Activated T-helper 2 cell treated with anti-CD3 and anti-CD28 coated beads, Interferon-gamma antibody, Interleukin-2, Interleukin-4, amounts not matched to agents 10 μg/mL and 5 μg/mL and 100 μg/mL, durations not matched to agents 14 hours and 24 hours and 36 hours (primary cell): ENCODE measurements around the gene SLC22A14. TPM values are rescaled to one million over a fixed set of nuclear protein-coding genes. Genes with fewer than 3 reads are reported as not detected.
"Not testable (repeated sequence)": the region's sequence is repeated elsewhere in the genome, so short reads cannot be mapped to it uniquely, and the experiment has no call there.

ENCODE experiments used
- DNase-seq: peaks from one replicate; pipeline ENCODE4 v3.0.0; 2021; ENCODE audit warnings: low spot score
- H3K27ac Mint-ChIP-seq: one replicate; pipeline ENCODE4 v1.8.0; 2021; ENCODE audit warnings: mixed read lengths
- H3K27me3 Mint-ChIP-seq: one replicate; pipeline ENCODE4 v1.8.0; 2021; ENCODE audit warnings: low read depth, mixed read lengths
- H3K36me3 Mint-ChIP-seq: one replicate; pipeline ENCODE4 v1.8.0; 2021; ENCODE audit warnings: low read depth, mixed read lengths
- H3K4me1 Mint-ChIP-seq: one replicate; pipeline ENCODE4 v1.8.0; 2021; ENCODE audit warnings: low read depth, mixed read lengths
- H3K4me3 Mint-ChIP-seq: one replicate; pipeline ENCODE4 v1.8.0; 2021; ENCODE audit warnings: low read depth, mild to moderate bottlenecking, moderate library complexity, mixed read lengths
- H3K9me3 Mint-ChIP-seq: one replicate; pipeline ENCODE4 v1.8.0; 2021; ENCODE audit warnings: mixed read lengths
- intact Hi-C: fragments of 100-400 bp; cut with micrococcal nuclease; formaldehyde crosslinking; loops from one replicate; pipeline ENCODE4 v1.15.1; 2023
- total RNA-seq: library from RNA; stranded (reverse); gene quantifications from 2 replicates; pipeline ENCODE4 v1.2.3, GENCODE V29; 2022

Gene SLC22A14
- total RNA-seq, 1 donor from 2014 or later = not detected

- intact Hi-C loops = no loop called here
- no peak overlapping the region for H3K27ac Mint-ChIP-seq
- H3K4me1 Mint-ChIP-seq = no peaks in the 10 kb centered on the region
- H3K36me3 Mint-ChIP-seq = no peaks in the 10 kb centered on the region
- peaks cover 5% of the 10 kb centered on the region for H3K27me3 Mint-ChIP-seq
- H3K9me3 Mint-ChIP-seq = no peaks in the 10 kb centered on the region
- no peak overlapping the region for H3K4me3 Mint-ChIP-seq
- no peak for DNase-seq
Measured at GRCh38 chr3:38318766-38319671, 36.9 kb downstream of the SLC22A14 start.

DNA sequence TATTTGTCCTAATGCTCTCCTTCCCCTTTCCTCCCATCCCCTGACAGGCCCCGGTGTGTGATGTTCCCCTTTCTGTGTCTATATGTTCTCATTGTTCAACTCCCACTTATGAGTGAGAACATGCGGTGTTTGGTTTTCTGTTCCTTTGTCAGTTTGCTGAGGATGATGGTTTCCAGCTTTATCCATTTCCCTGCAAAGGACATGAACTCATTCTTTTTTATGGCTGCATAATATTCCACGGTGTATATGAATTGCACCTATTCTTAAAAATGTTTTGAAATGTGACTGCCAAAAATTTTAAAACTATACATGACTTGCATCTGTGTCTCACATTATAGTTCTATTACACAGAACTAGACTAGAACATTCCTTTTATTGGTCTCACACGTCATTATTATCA lies 38.5 kb downstream of the SLC22A14 start:
- DNase-seq, H3K36me3 Mint-ChIP-seq, H3K4me1 Mint-ChIP-seq, H3K27me3 Mint-ChIP-seq, H3K9me3 Mint-ChIP-seq, intact Hi-C loops, H3K4me3 Mint-ChIP-seq, H3K27ac Mint-ChIP-seq: not testable (repeated sequence)

GRCh38 chr3:38323060-38323459 lies 41.0 kb downstream of the SLC22A14 start:
- no peak overlapping the region for H3K27ac Mint-ChIP-seq
- no peaks in the 10 kb centered on the region for H3K36me3 Mint-ChIP-seq
- H3K4me1 Mint-ChIP-seq = peaks cover 4% of the 10 kb centered on the region
- peaks cover 8% of the 10 kb centered on the region for H3K27me3 Mint-ChIP-seq
- H3K4me3 Mint-ChIP-seq = no peak overlapping the region
- H3K9me3 Mint-ChIP-seq = peaks cover 19% of the 10 kb centered on the region
- intact Hi-C loops = no loop called here
- no peak for DNase-seq

DNA sequence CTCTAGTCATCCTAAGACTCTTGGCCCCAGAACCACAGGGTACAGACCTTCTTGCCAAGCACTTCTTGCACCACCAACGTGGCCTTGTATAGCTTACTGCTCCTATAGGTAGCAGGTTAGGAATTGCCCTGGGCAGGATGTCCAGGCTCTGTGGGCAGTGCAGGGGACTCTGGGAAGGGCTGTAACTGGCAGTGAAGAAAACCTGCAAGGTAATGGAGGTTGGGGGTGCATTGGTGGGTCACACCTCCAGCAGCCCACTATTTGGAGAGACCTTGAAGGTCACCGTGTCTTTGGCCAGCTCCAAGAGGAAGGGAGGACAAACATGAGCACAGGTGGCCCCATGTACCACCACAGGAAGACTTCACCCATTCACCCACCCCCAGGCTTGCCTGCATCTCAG lies 43.2 kb downstream of the SLC22A14 start:
- intact Hi-C loops = no loop called here
- Mint-ChIP-seq H3K27ac (no peak overlapping the region), H3K36me3 (no peaks in the 10 kb centered on the region), H3K4me1 (peaks cover 7% of the 10 kb centered on the region), H3K4me3 (no peak overlapping the region), H3K27me3 (peaks cover 8% of the 10 kb centered on the region), H3K9me3 (peaks cover 19% of the 10 kb centered on the region)
- DNase-seq = no peak

DNA sequence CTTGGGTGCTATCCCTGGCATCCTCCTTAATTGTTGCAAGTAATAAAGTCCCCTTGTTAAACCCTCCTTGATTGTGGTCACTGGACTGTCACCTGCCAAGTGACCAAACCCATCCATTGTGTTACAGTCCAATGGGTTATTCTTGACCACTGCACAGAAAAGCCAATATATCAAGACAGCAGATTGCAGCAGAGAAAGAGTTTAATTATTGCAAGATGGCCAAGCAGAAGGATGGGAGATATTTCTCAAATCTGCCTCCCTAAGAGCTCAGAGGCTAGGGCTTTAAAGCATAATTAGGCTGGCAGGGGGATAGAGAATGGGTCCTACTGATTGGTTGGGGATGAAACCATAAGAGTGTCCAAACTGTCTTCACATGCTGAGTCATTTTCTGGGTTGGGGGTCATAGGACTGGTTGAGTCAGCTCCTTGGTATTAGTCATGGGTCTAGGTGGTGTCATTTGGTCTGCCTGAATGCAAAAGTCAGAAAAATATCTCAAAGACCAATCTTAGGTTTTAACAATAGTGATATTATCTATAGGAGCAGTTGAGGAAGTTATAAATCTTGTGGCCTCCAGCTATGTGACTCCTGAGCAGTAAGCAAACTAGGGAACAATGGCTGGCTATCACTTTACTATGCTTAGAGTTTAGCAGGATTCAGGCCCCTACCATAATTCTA lies 45.4 kb downstream of the SLC22A14 start:
- H3K4me1 Mint-ChIP-seq = peaks cover 7% of the 10 kb centered on the region
- H3K4me3 Mint-ChIP-seq = no peak overlapping the region
- no peak for DNase-seq
- peaks cover 6% of the 10 kb centered on the region for H3K27me3 Mint-ChIP-seq
- peaks cover 19% of the 10 kb centered on the region for H3K9me3 Mint-ChIP-seq
- H3K27ac Mint-ChIP-seq = no peak overlapping the region
- H3K36me3 Mint-ChIP-seq = no peaks in the 10 kb centered on the region
- intact Hi-C loops = no loop called here

- intact Hi-C loops = no loop called here
- H3K4me3 Mint-ChIP-seq = no peak overlapping the region
- no peak overlapping the region for H3K27ac Mint-ChIP-seq
Measured at GRCh38 chr3:38331257-38332022, 49.3 kb downstream of the SLC22A14 start.

GRCh38 chr3:38332201-38332600 lies 50.1 kb downstream of the SLC22A14 start:
- Mint-ChIP-seq H3K36me3 (no peaks in the 10 kb centered on the region), H3K9me3 (peaks cover 5% of the 10 kb centered on the region), H3K4me1 (peaks cover 7% of the 10 kb centered on the region), H3K27ac (no peak overlapping the region), H3K27me3 (peaks cover under 1% of the 10 kb centered on the region), H3K4me3 (no peak overlapping the region)
- intact Hi-C loops = no loop called here
- DNase-seq = no peak

More at GRCh38 chr3:38331257-38332022, 49.3 kb downstream of the SLC22A14 start:
- Mint-ChIP-seq H3K4me1 (peaks cover 7% of the 10 kb centered on the region), H3K9me3 (peaks cover 12% of the 10 kb centered on the region), H3K36me3 (no peaks in the 10 kb centered on the region), H3K27me3 (no peaks in the 10 kb centered on the region)
- no peak for DNase-seq

- Mint-ChIP-seq H3K4me1 (no peaks in the 10 kb centered on the region), H3K9me3 (no peaks in the 10 kb centered on the region), H3K27me3 (peaks cover 7% of the 10 kb centered on the region), H3K36me3 (no peaks in the 10 kb centered on the region), H3K27ac (no peak overlapping the region), H3K4me3 (no peak overlapping the region)
- no peak for DNase-seq
- intact Hi-C loops = no loop called here
Measured at GRCh38 chr3:38334142-38335055, 52.3 kb downstream of the SLC22A14 start.

- intact Hi-C loops = no loop called here
- no peak for DNase-seq
- H3K36me3 Mint-ChIP-seq = no peaks in the 10 kb centered on the region
- peaks cover 12% of the 10 kb centered on the region for H3K27me3 Mint-ChIP-seq
- H3K4me1 Mint-ChIP-seq = no peaks in the 10 kb centered on the region
- no peaks in the 10 kb centered on the region for H3K9me3 Mint-ChIP-seq
- H3K27ac Mint-ChIP-seq = no peak overlapping the region
- H3K4me3 Mint-ChIP-seq = no peak overlapping the region
Measured at GRCh38 chr3:38335263-38335662, 53.2 kb downstream of the SLC22A14 start.

DNA sequence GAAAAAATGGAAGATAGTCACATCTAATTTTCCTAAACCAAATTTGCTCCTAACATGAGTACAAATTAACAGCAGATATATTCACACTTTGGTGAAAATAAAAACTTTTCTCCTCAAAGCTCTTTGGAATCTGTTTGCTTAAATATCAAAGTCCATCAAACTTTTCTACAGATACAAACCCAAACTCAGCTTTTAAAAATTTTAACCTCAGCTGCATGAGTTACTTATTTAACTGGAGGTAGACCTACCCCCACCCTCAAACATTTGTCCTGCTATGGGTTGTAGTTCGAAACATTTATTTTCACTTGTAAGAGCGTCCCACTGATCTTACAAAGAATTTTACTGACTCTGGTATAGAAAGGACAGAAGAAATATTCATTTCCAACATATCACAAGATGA lies 55.6 kb downstream of the SLC22A14 start:
- Mint-ChIP-seq H3K9me3 (no peaks in the 10 kb centered on the region), H3K36me3 (no peaks in the 10 kb centered on the region), H3K27me3 (peaks cover 12% of the 10 kb centered on the region), H3K4me1 (no peaks in the 10 kb centered on the region), H3K27ac (no peak overlapping the region), H3K4me3 (no peak overlapping the region)
- intact Hi-C loops = no loop called here
- no peak for DNase-seq

GRCh38 chr3:38343797-38344594 lies 61.9 kb downstream of the SLC22A14 start:
- Mint-ChIP-seq H3K27me3 (peaks cover 13% of the 10 kb centered on the region), H3K27ac (no peak overlapping the region)
- intact Hi-C loops = no loop called here

More at GRCh38 chr3:38343797-38344594, 61.9 kb downstream of the SLC22A14 start:
- no peak for DNase-seq
- no peak overlapping the region for H3K4me3 Mint-ChIP-seq
- peaks cover 8% of the 10 kb centered on the region for H3K4me1 Mint-ChIP-seq
- H3K9me3 Mint-ChIP-seq = no peaks in the 10 kb centered on the region
- no peaks in the 10 kb centered on the region for H3K36me3 Mint-ChIP-seq
